HG03060 (cell line): ENCODE results near the gene PARP8.
"Not testable (repeated sequence)": the region's sequence is repeated elsewhere in the genome, so short reads cannot be mapped to it uniquely, and the experiment has no call there.

Experiments
- ATAC-seq: cut with Tn5 transposase; IDR thresholded peaks from one replicate; pipeline ENCODE4 v1.9.1; 2021; ENCODE audit warnings: low read depth, moderate number of reproducible peaks; ENCODE audit not compliant: unreplicated experiment

PARP8 gene

GRCh38 chr5:50766967-50767366 lies 100.5 kb downstream of the PARP8 start:
- ATAC-seq, result no peak

GRCh38 chr5:50767588-50767987 lies 101.2 kb downstream of the PARP8 start:
- ATAC-seq, result no peak

- no peak for ATAC-seq
Observed at GRCh38 chr5:50768634-50769033, 102.2 kb downstream of the PARP8 start.

GRCh38 chr5:50770441-50770840 lies 104.0 kb downstream of the PARP8 start:
- no peak for ATAC-seq

- ATAC-seq, result not testable (repeated sequence)
Observed at GRCh38 chr5:50774446-50775175, 108.2 kb downstream of the PARP8 start.

- no peak for ATAC-seq
Observed at GRCh38 chr5:50786073-50786472, 119.6 kb downstream of the PARP8 start.

GRCh38 chr5:50791813-50792212 lies 125.4 kb downstream of the PARP8 start:
- no peak for ATAC-seq

GRCh38 chr5:50792843-50793242 lies 126.4 kb downstream of the PARP8 start:
- no peak for ATAC-seq

- ATAC-seq, result no peak
Observed at GRCh38 chr5:50794812-50795211, 128.4 kb downstream of the PARP8 start.

GRCh38 chr5:50798002-50798401 lies 131.6 kb downstream of the PARP8 start:
- ATAC-seq, result no peak

GRCh38 chr5:50799596-50799995 lies 133.2 kb downstream of the PARP8 start:
- no peak for ATAC-seq

- no peak for ATAC-seq
Observed at GRCh38 chr5:50800410-50800809, 134.0 kb downstream of the PARP8 start.

- ATAC-seq, result no peak
Observed at GRCh38 chr5:50807661-50808060, 141.2 kb downstream of the PARP8 start.

- no peak for ATAC-seq
Observed at GRCh38 chr5:50808406-50808805, 142.0 kb downstream of the PARP8 start.

GRCh38 chr5:50811746-50812145 lies 145.3 kb downstream of the PARP8 start:
- not testable (repeated sequence) for ATAC-seq

- ATAC-seq, result no peak
Observed at GRCh38 chr5:50813691-50814090, 147.3 kb downstream of the PARP8 start.

- no peak for ATAC-seq
Observed at GRCh38 chr5:50814556-50814955, 148.1 kb downstream of the PARP8 start.

- ATAC-seq, result no peak
Observed at GRCh38 chr5:50822046-50822445, 155.6 kb downstream of the PARP8 start.

- no peak for ATAC-seq
Observed at GRCh38 chr5:50822761-50823160, 156.3 kb downstream of the PARP8 start.

GRCh38 chr5:50823568-50823967 lies 157.1 kb downstream of the PARP8 start:
- no peak for ATAC-seq

GRCh38 chr5:50824109-50824508 lies 157.7 kb downstream of the PARP8 start:
- no peak for ATAC-seq

- ATAC-seq, result no peak
Observed at GRCh38 chr5:50827516-50828247, 161.2 kb downstream of the PARP8 start.
